B cell (primary cell): ENCODE data around the gene KIFBP. TPM values are rescaled to one million over a fixed set of nuclear protein-coding genes. Genes with fewer than 3 reads are reported as not detected.

Source experiments
- ATAC-seq: fragments of 200-7000 bp; cut with Tn5 transposase; one replicate; pipeline ENCODE4 v1.10.0; 2021; ENCODE audit warnings: low read depth, mild to moderate bottlenecking, moderate number of reproducible peaks, moderate library complexity
- CTCF ChIA-PET: fragments of 350-600 bp; sonication (Branson Sonifier 250); formaldehyde crosslinking; loops from one replicate; lab custom pipeline; 2021; ENCODE audit warnings: antibody characterized with exemption, inconsistent platforms; lab: Charles Lee
- POLR2A ChIA-PET: fragments of 350-600 bp; sonication (Branson Sonifier 250); formaldehyde crosslinking; loops from one replicate; lab custom pipeline; 2021; ENCODE audit warnings: antibody characterized with exemption; lab: Charles Lee
- DNase-seq: peaks from one replicate; pipeline ENCODE4 v3.0.0; 2013
- H2AFZ ChIP-seq: 2 replicates; pipeline ENCODE4 v1.6.1; 2012; ENCODE audit warnings: mild to moderate bottlenecking, low read depth, low read length; ENCODE audit not compliant: insufficient read depth, poor library complexity, severe bottlenecking
- H3K27ac ChIP-seq, 2 donors: 1 replicate in 1 of 2; 2 replicates in 1 of 2; pipeline ENCODE4 v1.5.1; 2012 to 2013; ENCODE audit warnings: low read length in 2 of 2, mild to moderate bottlenecking in 2 of 2, moderate library complexity in 1 of 2
- H3K27me3 ChIP-seq, 4 experiments: fragments of 200-600 bp in 1 of 4; sonication (generic) in 1 of 4; replicated peaks in 1 of 4; 1 replicate in 2 of 4; 2 replicates in 2 of 4; pipeline versions ENCODE4 v1.6.1 to v1.7.0; 2013 to 2016; ENCODE audit warnings: low read length in 3 of 4, mild to moderate bottlenecking in 2 of 4, mixed read lengths in 1 of 4, moderate library complexity in 1 of 4; ENCODE audit not compliant: insufficient read depth in 4 of 4, control insufficient read depth in 3 of 4; ENCODE audit errors: control extremely low read depth in 1 of 4
- H3K36me3 ChIP-seq, 2 experiments: replicated peaks in 1 of 2; 1 replicate in 1 of 2; 2 replicates in 1 of 2; pipeline versions ENCODE4 v1.6.1 to v1.7.1; 2013; ENCODE audit warnings: low read length in 1 of 2; ENCODE audit not compliant: insufficient read depth in 2 of 2, control insufficient read depth in 1 of 2; ENCODE audit errors: control extremely low read depth in 1 of 2, extremely low read depth in 1 of 2
- H3K4me1 ChIP-seq, 2 donors: fragments of 200-600 bp in 1 of 2; sonication (generic) in 1 of 2; 1 replicate in 1 of 2; 2 replicates in 1 of 2; pipeline versions ENCODE4 v1.5.1 to v1.6.1; 2013 to 2017; ENCODE audit warnings: low read length in 2 of 2; ENCODE audit not compliant: control insufficient read depth in 2 of 2, insufficient read depth in 2 of 2
- H3K4me2 ChIP-seq: replicated peaks from 2 replicates; pipeline ENCODE3; 2012; ENCODE audit warnings: mild to moderate bottlenecking, low read depth, low read length; ENCODE audit not compliant: poor library complexity, severe bottlenecking
- H3K4me3 ChIP-seq, 5 experiments: fragments of 200-600 bp in 1 of 5; sonication (generic) in 1 of 5; 1 replicate in 3 of 5; 2 replicates in 2 of 5; pipeline versions ENCODE4 v1.5.1 to v1.7.0; 2011 to 2016; ENCODE audit warnings: low read length in 4 of 5, mild to moderate bottlenecking in 4 of 5, low read depth in 2 of 5, control low read depth in 1 of 5, moderate library complexity in 1 of 5; ENCODE audit not compliant: insufficient read depth in 1 of 5; ENCODE audit errors: control extremely low read depth in 1 of 5, extremely low read depth in 1 of 5
- H3K79me2 ChIP-seq: fragments of 200-600 bp; sonication (generic); one replicate; pipeline ENCODE4 v1.6.0; 2016; ENCODE audit warnings: low read length; ENCODE audit not compliant: control insufficient read depth, insufficient read depth
- H3K9ac ChIP-seq: fragments of 200-600 bp; sonication (generic); 2 replicates; pipeline ENCODE4 v1.6.1; 2017; ENCODE audit warnings: mild to moderate bottlenecking, low read length, moderate library complexity
- H3K9me3 ChIP-seq, 3 donors: one replicate each; pipeline versions ENCODE4 v1.6.1 to v1.7.1; 2013; ENCODE audit warnings: low read length in 2 of 3; ENCODE audit not compliant: control insufficient read depth in 2 of 3, insufficient read depth in 1 of 3; ENCODE audit errors: control extremely low read depth in 1 of 3
- H4K20me1 ChIP-seq: 2 replicates; pipeline ENCODE4 v1.6.0; 2012; ENCODE audit warnings: mild to moderate bottlenecking, low read length; ENCODE audit not compliant: insufficient read depth, control insufficient read depth, poor library complexity, severe bottlenecking
- H3K27ac Mint-ChIP-seq: one replicate; pipeline ENCODE4 v1.8.0; 2021; ENCODE audit warnings: mixed read lengths
- H3K27me3 Mint-ChIP-seq: one replicate; pipeline ENCODE4 v1.8.0; 2021; ENCODE audit warnings: mixed read lengths
- H3K4me1 Mint-ChIP-seq: one replicate; pipeline ENCODE4 v1.8.0; 2021; ENCODE audit warnings: mixed read lengths
- H3K4me3 Mint-ChIP-seq: one replicate; pipeline ENCODE4 v1.8.0; 2021; ENCODE audit warnings: mixed read lengths
- H3K9me3 Mint-ChIP-seq: one replicate; pipeline ENCODE4 v1.8.0; 2022; ENCODE audit warnings: mixed read lengths; ENCODE audit not compliant: insufficient read depth
- CTCF ChIP-seq: fragments of 200-600 bp; IDR thresholded peaks from one replicate; pipeline ENCODE4 v1.8.0; 2022; ENCODE audit warnings: antibody characterized with exemption, mild to moderate bottlenecking
- EZH2 ChIP-seq: IDR thresholded peaks from 2 replicates; pipeline ENCODE4 v1.6.1; 2012; ENCODE audit warnings: borderline replicate concordance, low read depth, mild to moderate bottlenecking, moderate library complexity, low read length; ENCODE audit not compliant: insufficient read depth, poor library complexity, severe bottlenecking
- WGBS: methylation state at CpG from one replicate; pipeline ENCODE4 v1.1.5; 2013; ENCODE audit warnings: missing lambda C conversion rate; ENCODE audit not compliant: insufficient coverage; 5-methylcytosine and 5-hydroxymethylcytosine counted together
- intact Hi-C: fragments of 100-400 bp; cut with micrococcal nuclease; formaldehyde crosslinking; loops from one replicate; pipeline ENCODE4 v1.10.0; 2022
- polyA plus RNA-seq: library from polyadenylated mRNA; depleted of rRNA; stranded (reverse); fragments of >200 nt; gene quantifications from 2 replicates; pipeline ENCODE4 v1.2.3, GENCODE V29; 2012
- total RNA-seq, 2 donors: library from RNA; stranded (reverse); fragments of 120-200 nt in 1 of 2; gene quantifications; 1 replicate in 1 of 2; 2 replicates in 1 of 2; pipeline versions ENCODE4 v1.2.3 to v1.2.4, GENCODE V29; 2013 to 2022

KIFBP gene
- total and polyA plus RNA-seq, 2 donors (not counting 1 experiment from before 2014, with no cell fraction given): 5.2 to 13.5 TPM

- Histone ChIP-seq H3K4me1 (peaks cover 1 to 15% of the 10 kb centered on the region in 2 donors), H3K4me3 (no peak overlapping the region), H3K79me2 (no peaks in the 10 kb centered on the region), H3K36me3 (no peaks in the 10 kb centered on the region), H4K20me1 (no peaks in the 10 kb centered on the region), H3K27me3 (no peaks in the 10 kb centered on the region), H2AFZ (peak overlapping the region; percentile 27), H3K9ac (no peak overlapping the region), H3K4me2 (no peak overlapping the region), H3K9me3 (no peaks in the 10 kb centered on the region), H3K27ac (no peak overlapping the region)
- Mint-ChIP-seq H3K9me3 (no peaks in the 10 kb centered on the region), H3K27ac (no peak overlapping the region), H3K4me1 (peaks cover 19% of the 10 kb centered on the region), H3K27me3 (no peaks in the 10 kb centered on the region), H3K4me3 (no peak overlapping the region)
- POLR2A ChIA-PET: no interaction called here
- CTCF ChIA-PET: no interaction called here
- WGBS: 96% methylated on average over 9 of the region's 14 CpGs
- intact Hi-C loops: no loop called here
- ATAC-seq: no peak
- TF ChIP-seq CTCF (no peak), EZH2 (no peak)
- no peak for DNase-seq
Observed at GRCh38 chr10:69056536-69057260, 68.1 kb downstream of the KIFBP start.

- Mint-ChIP-seq H3K27me3 (no peaks in the 10 kb centered on the region), H3K4me1 (peaks cover 23% of the 10 kb centered on the region), H3K9me3 (no peaks in the 10 kb centered on the region), H3K4me3 (no peak overlapping the region), H3K27ac (no peak overlapping the region)
- Histone ChIP-seq H3K4me3 (no peak overlapping the region), H3K36me3 (no peaks in the 10 kb centered on the region), H3K4me2 (no peak overlapping the region), H3K9ac (no peak overlapping the region), H2AFZ (peak overlapping the region; percentile 27), H3K27me3 (no peaks in the 10 kb centered on the region), H3K79me2 (no peaks in the 10 kb centered on the region), H3K9me3 (no peaks in the 10 kb centered on the region), H3K27ac (no peak overlapping the region), H4K20me1 (no peaks in the 10 kb centered on the region), H3K4me1 (peaks cover 6 to 19% of the 10 kb centered on the region in 2 donors)
- DNase-seq (no peak), ATAC-seq (no peak)
- intact Hi-C loops: no loop called here
- WGBS: 36% methylated on average over 4 of the region's 14 CpGs
- CTCF ChIA-PET: no interaction called here
- POLR2A ChIA-PET: no interaction called here
- no peak for TF ChIP-seq EZH2
- TF ChIP-seq CTCF: no peak
Observed at GRCh38 chr10:69057261-69057950, 68.8 kb downstream of the KIFBP start.
